CD4-positive, alpha-beta T cell treated with Interleukin-12 subunit alpha and Interleukin-12 subunit beta, for 1 hour (primary cell): Measurements from ENCODE around the gene MYL5.

ENCODE experiments used
- DNase-seq: peaks from one replicate; pipeline ENCODE4 v3.0.0-alpha.2; 2020

The MYL5 gene

DNA sequence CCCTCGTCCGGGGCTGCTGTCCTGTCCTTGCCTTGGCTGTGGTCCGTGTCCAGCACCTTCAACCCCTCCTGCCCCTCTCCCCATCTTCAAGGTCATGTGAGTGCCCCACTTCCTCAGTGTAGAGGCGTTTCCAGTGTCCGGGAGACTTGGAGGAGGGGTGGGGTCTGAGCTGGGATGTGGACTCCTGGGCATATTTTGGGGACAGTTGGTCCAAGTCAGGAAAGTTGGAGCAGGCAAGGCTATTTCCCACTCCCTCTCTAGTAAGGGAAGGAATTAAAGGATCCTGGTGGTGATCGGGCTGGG lies 34.2 kb downstream of the MYL5 start:
- no peak for DNase-seq

GRCh38 chr4:709348-709747 lies 35.0 kb downstream of the MYL5 start:
- no peak for DNase-seq

- DNase-seq, result no peak
Observed at GRCh38 chr4:710116-710515, 35.8 kb downstream of the MYL5 start.

- DNase-seq, result no peak
Observed at GRCh38 chr4:710916-711315, 36.6 kb downstream of the MYL5 start.

DNA sequence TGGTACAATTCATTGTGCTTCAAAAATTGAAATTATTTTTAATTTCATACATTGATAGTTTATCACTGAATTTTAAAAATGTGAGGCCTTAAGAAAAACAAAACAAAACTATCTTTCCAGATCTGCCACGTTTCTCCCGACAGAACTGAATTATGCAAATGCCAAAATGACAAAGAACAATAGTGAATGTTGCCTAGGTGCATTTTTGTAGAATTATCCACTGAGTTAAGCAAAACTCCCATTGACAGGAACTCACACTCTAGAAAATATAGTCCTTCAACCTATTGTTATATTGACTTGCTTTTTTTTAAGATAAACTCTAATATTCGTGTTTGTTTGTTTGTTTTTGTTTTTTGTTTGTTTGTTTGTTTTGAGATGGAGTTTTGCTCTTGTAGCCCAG lies 37.8 kb downstream of the MYL5 start:
- DNase-seq, result no peak

- no peak for DNase-seq
Observed at GRCh38 chr4:712916-713632, 38.7 kb downstream of the MYL5 start.

- no peak for DNase-seq
Observed at GRCh38 chr4:714087-714486, 39.7 kb downstream of the MYL5 start.

- no peak for DNase-seq
Observed at GRCh38 chr4:717601-718320, 43.4 kb downstream of the MYL5 start.

DNA sequence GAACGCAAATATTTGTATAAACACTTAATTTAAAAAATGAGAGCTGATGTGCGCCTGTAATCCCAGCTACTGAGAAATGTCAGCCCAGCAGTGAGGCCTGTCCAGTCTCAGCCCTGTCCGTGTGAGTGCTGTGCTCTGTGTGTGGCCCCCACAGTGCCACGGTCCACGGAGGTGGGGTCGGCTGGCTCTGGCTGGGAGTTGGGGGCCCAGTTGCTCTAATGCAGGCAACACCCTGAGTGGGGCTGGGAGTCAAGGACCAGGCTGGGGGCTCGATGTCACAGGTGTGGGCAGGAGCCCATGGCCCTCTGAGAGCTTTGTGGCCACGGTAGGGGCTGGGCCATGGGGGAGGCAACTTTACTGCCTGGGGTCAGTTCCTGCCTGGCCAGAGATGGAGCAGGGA lies 44.1 kb downstream of the MYL5 start:
- no peak for DNase-seq

DNA sequence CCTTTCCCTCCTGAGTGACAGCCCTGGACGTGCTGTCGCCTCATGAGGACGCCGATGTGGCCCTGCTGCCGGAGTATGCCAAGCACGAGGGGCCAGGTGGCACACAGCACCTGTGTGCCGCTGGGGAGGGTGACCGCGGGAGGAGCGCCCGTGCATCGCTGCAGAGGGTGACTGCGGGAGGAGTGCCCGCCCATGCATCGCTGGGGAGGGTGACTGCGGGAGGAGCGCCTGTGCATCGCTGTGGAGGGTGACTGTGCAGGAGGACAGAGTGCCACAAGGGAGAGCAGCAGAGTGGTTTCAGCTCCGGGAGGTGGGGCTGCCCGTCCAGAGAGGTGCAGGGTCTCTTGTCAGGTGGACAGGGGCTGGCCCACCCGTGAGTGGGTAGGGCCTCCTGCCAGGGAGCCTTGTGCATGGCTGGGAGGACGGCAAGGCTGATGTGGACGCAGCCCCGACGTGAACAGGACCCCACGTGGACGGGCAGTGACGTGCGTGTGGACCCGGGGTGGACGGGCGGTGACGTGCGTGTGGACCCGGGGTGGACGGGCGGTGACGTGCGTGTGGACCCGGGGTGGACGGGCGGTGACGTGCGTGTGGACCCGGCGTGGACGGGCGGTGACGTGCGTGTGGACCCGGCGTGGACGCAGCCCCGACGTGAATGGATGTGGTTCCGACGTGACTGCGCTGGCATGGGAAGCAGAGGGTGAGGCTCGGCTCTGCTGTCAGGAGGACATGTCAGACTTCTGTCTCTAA lies 45.9 kb downstream of the MYL5 start:
- no peak for DNase-seq

GRCh38 chr4:721261-722168 lies 47.2 kb downstream of the MYL5 start:
- no peak for DNase-seq

GRCh38 chr4:722169-722725 lies 47.9 kb downstream of the MYL5 start:
- no peak for DNase-seq

- no peak for DNase-seq
Observed at GRCh38 chr4:722851-723360, 48.6 kb downstream of the MYL5 start.

DNA sequence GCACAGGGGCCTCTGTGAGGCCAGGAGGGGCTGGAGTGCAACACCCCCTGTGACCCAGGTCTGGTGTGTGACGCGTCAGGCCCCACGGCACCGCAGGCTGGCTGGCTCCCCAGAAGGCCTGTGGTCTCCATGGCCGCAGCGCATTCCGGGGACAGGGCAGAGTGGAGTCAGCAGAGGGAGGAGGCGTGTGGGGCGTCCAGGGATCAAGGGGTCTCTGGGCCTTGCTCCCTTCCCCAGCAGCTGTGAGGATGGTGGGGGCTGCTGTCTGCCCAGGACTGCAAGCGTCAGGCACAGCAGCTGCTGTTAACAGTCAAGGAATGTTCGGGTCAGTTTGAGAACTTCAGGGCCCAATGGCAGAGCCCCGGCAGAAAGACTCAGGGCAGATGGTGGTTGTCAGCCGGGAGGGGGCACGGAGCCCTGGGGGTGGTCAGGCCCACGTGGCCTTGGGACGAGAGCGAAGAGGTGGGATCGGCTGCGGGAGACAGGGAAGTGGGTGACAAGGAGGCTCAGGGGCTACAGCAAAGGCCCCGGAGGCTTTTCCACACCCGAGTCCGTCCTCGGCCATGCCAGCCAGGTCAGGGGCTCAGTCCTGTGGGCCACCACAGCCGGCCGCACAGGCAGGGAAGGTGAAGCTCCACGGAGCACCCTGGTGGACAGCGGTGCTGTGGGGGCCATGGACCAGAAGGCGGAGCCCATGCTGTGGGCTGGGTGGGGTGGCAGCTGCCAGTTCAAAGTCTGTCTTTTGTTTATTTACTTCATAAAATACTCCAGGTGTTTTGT lies 49.6 kb downstream of the MYL5 start:
- DNase-seq, result no peak

- DNase-seq, result no peak
Observed at GRCh38 chr4:725391-726234, 51.3 kb downstream of the MYL5 start.

- no peak for DNase-seq
Observed at GRCh38 chr4:726235-726787, 52.0 kb downstream of the MYL5 start.

DNA sequence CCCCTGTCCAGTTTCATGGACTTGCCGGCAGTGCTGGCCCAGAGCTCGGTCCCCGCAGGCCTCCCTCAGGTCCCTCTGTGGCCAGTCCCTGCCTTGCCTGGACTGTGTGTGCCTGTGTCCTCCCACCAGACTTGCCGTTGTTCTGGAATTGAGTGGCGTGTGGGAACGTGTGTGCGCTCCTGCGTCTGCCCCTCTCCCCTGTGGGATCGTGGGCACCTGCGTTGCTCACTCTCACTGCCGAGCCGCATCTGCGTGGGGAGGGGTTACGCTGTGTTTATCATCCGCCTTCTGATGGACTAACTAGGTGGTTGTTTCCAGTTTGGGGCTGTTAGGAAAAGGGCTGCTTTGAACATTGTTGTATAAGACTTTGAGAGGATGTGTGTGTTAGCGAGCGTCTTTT lies 52.5 kb downstream of the MYL5 start:
- DNase-seq, result no peak

DNA sequence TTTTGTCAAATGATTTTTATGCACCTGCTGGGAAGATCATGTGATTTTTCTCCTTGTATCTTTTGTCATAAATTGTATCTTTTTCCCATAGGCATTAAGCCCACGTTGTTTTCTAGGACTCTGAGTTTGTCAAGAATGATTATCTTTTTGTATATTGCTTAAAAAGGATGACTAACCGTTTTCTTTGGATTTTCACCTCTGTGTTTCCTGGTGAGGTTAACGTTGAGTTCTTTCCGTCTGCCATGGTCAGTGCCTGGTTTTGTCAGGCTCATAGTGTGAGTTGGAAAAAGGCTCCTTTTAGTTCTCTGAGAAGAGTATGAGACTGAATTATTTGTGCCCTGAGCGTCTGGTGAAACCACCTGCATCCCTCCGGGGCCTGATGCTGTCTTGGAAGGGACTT lies 53.2 kb downstream of the MYL5 start:
- no peak for DNase-seq

DNA sequence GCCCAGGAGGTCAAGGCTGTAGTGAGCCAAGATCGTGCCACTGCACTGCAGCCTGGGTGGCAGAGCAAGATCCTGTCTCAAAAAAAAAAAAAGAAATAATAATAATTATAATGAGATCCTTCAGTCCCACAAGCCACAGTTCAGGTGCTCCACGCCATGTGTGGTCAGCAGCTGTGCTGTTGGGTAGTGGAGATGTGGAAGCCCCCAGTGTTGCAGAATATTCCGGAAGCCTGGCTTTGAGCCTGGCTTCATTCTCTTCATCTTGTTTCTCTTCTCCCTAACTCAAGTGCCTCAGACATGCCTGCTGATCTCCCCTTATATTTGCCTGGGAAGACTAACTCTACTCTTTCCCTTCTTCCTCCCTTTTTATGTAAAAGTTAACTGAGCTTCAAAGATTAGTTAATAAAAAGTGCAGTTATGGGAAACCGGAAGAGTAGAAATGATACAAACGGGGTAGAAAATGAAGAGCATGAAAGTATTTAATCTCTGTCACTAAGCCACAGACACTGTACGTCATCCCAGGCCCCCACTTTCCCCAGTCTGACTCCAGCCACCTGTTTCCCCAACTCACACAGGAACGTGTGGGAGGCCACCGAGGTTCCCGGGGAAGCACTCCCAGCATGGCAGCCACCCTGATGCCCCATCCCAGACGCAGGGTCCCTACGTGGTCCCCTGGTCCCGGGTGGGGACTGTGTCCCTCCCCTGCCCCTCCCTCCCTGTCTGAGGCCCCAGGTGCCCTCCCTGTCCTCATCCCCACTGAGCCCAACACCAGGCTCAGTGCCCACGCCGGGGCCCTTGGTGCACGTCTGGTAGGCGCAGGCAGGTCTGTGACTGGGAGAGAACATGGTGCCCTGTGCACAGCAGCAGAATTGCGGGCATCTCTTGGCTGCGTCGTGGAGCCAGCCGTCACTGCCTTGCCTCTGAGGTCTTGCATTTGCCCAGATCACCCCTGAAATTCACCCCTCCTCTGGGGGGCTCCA lies 55.3 kb downstream of the MYL5 start:
- no peak for DNase-seq
